Hepatocyte (in vitro differentiated cells): ENCODE data around the gene CLPSL1. TPM values are rescaled to one million over a fixed set of nuclear protein-coding genes. Genes with fewer than 3 reads are reported as not detected.

Experiments used
- DNase-seq: peaks from one replicate; pipeline ENCODE4 v3.0.0-alpha.2; 2016; ENCODE audit warnings: low spot score
- H2AFZ ChIP-seq: fragments of 200-600 bp; sonication (generic); 2 replicates; pipeline ENCODE4 v1.6.0; 2016; ENCODE audit warnings: antibody characterized with exemption, mild to moderate bottlenecking
- H3K27ac ChIP-seq: fragments of 200-600 bp; sonication (generic); 2 replicates; pipeline ENCODE4 v1.5.1; 2016; ENCODE audit warnings: mild to moderate bottlenecking
- H3K27me3 ChIP-seq: fragments of 200-600 bp; sonication (generic); 2 replicates; pipeline ENCODE4 v1.6.1; 2016
- H3K36me3 ChIP-seq: fragments of 200-600 bp; sonication (generic); replicated peaks from 2 replicates; pipeline ENCODE4 v1.5.1; 2016; ENCODE audit warnings: low read depth; ENCODE audit not compliant: insufficient read depth
- H3K4me1 ChIP-seq: fragments of 200-600 bp; sonication (generic); 2 replicates; pipeline ENCODE4 v1.5.1; 2016; ENCODE audit warnings: mild to moderate bottlenecking, moderate library complexity; ENCODE audit not compliant: insufficient read depth
- H3K4me2 ChIP-seq: fragments of 200-600 bp; sonication (generic); 2 replicates; pipeline ENCODE4 v1.6.0; 2016
- H3K4me3 ChIP-seq: fragments of 200-600 bp; sonication (generic); 2 replicates; pipeline ENCODE4 v1.5.1; 2016; ENCODE audit warnings: mild to moderate bottlenecking
- H3K79me2 ChIP-seq: fragments of 200-600 bp; sonication (generic); 2 replicates; pipeline ENCODE4 v1.6.0; 2017; ENCODE audit warnings: mild to moderate bottlenecking
- H3K9me2 ChIP-seq: fragments of 200-600 bp; sonication (generic); replicated peaks from 2 replicates; pipeline ENCODE4 v1.6.0; 2017; ENCODE audit warnings: mild to moderate bottlenecking; ENCODE audit not compliant: insufficient read depth
- H3K9me3 ChIP-seq: fragments of 200-600 bp; sonication (generic); 2 replicates; pipeline ENCODE4 v1.5.1; 2016; ENCODE audit warnings: low read depth, mild to moderate bottlenecking
- H4K20me1 ChIP-seq: fragments of 200-600 bp; sonication (generic); 2 replicates; pipeline ENCODE4 v1.6.0; 2016; ENCODE audit warnings: mild to moderate bottlenecking; ENCODE audit not compliant: insufficient read depth, poor library complexity, severe bottlenecking
- CTCF ChIP-seq: fragments of 200-600 bp; sonication (generic); IDR thresholded peaks from 2 replicates; pipeline ENCODE4 v1.5.1; 2016; ENCODE audit warnings: antibody characterized with exemption, mild to moderate bottlenecking; ENCODE audit not compliant: poor library complexity
- EZH2 ChIP-seq: fragments of 200-600 bp; sonication (generic); IDR thresholded peaks from 2 replicates; pipeline ENCODE4 v1.6.1; 2016; ENCODE audit warnings: antibody characterized with exemption, mild to moderate bottlenecking, borderline replicate concordance
- EZH2phosphoT487 ChIP-seq: fragments of 200-600 bp; sonication (generic); IDR thresholded peaks from one replicate; pipeline ENCODE4 v1.6.1; 2018; ENCODE audit warnings: antibody characterized with exemption, mild to moderate bottlenecking, low read depth, moderate library complexity; ENCODE audit not compliant: unreplicated experiment, severe bottlenecking
- WGBS: methylation state at CpG from one replicate; pipeline ENCODE4 v1.1.6; 2016; ENCODE audit warnings: low lambda C conversion rate; ENCODE audit errors: missing lambda C conversion rate; 5-methylcytosine and 5-hydroxymethylcytosine counted together
- polyA plus RNA-seq: library from polyadenylated mRNA; unstranded; fragments of >200 nt; fragmentation: Nextera tagmentation; extraction: Ambion mirVana; gene quantifications from 2 replicates; pipeline ENCODE4 v1.2.1, GENCODE V29; 2016
- total RNA-seq: library from RNA; depleted of rRNA; stranded (reverse); fragments of >200 nt; gene quantifications from 2 replicates; pipeline ENCODE4 v1.2.3, GENCODE V29; 2014

The CLPSL1 gene
- total and polyA plus RNA-seq, 2 experiments from 2014 or later: not detected

- no peak for DNase-seq
- no peaks in the 10 kb centered on the region for H3K79me2 ChIP-seq
- no peak overlapping the region for H3K27ac ChIP-seq
- no peaks in the 10 kb centered on the region for H3K36me3 ChIP-seq
- H4K20me1 ChIP-seq: no peaks in the 10 kb centered on the region
- no peaks in the 10 kb centered on the region for H3K9me3 ChIP-seq
- 85% methylated on average over 10 of the region's 10 CpGs for WGBS
- H3K4me3 ChIP-seq: no peak overlapping the region
- H2AFZ ChIP-seq: no peak overlapping the region
- H3K27me3 ChIP-seq: peaks cover 3% of the 10 kb centered on the region
- H3K4me2 ChIP-seq: peak overlapping the region; percentile 99
- no peaks in the 10 kb centered on the region for H3K4me1 ChIP-seq
- TF ChIP-seq CTCF (no peak), EZH2phosphoT487 (no peak), EZH2 (no peak)
- no peaks in the 10 kb centered on the region for H3K9me2 ChIP-seq
Observed at GRCh38 chr6:35777356-35778102, 3.3 kb upstream of the CLPSL1 start.

GRCh38 chr6:35778437-35778836 lies 2.4 kb upstream of the CLPSL1 start:
- Histone ChIP-seq H3K9me3 (no peaks in the 10 kb centered on the region), H4K20me1 (no peaks in the 10 kb centered on the region), H3K4me3 (no peak overlapping the region), H3K27ac (no peak overlapping the region), H3K4me2 (no peak overlapping the region), H2AFZ (no peak overlapping the region), H3K79me2 (no peaks in the 10 kb centered on the region), H3K4me1 (no peaks in the 10 kb centered on the region), H3K9me2 (no peaks in the 10 kb centered on the region), H3K36me3 (no peaks in the 10 kb centered on the region), H3K27me3 (peaks cover 3% of the 10 kb centered on the region)
- WGBS: 91% methylated on average over 2 of the region's 2 CpGs
- no peak for DNase-seq
- TF ChIP-seq EZH2 (no peak), CTCF (no peak), EZH2phosphoT487 (no peak)

GRCh38 chr6:35781290-35781689 lies 471 bp downstream of the CLPSL1 start:
- no peaks in the 10 kb centered on the region for H3K9me3 ChIP-seq

More at GRCh38 chr6:35781290-35781689, 471 bp downstream of the CLPSL1 start:
- Histone ChIP-seq H3K36me3 (no peaks in the 10 kb centered on the region), H3K27me3 (no peaks in the 10 kb centered on the region), H3K9me2 (no peaks in the 10 kb centered on the region), H3K27ac (no peak overlapping the region), H4K20me1 (no peaks in the 10 kb centered on the region), H2AFZ (no peak overlapping the region), H3K4me3 (no peak overlapping the region), H3K79me2 (no peaks in the 10 kb centered on the region), H3K4me1 (no peaks in the 10 kb centered on the region), H3K4me2 (no peak overlapping the region)
- DNase-seq: no peak
- 90% methylated on average over 2 of the region's 2 CpGs for WGBS
- TF ChIP-seq EZH2 (no peak), EZH2phosphoT487 (no peak), CTCF (no peak)
